Erythroblast (primary cell): ENCODE results near the gene BSDC1.
A peak's percentile ranks its signal among the peaks of the same experiment; 100 is the strongest.
"Not testable (repeated sequence)": the region's sequence is repeated elsewhere in the genome, so short reads cannot be mapped to it uniquely, and the experiment has no call there.

ENCODE experiments used
- DNase-seq, 2 experiments: peaks; one replicate each; lab custom pipeline; 2025; lab: John Stamatoyannopoulos, UW
- GATA1 ChIP-seq: IDR thresholded peaks from 2 replicates; pipeline ENCODE4 v1.6.1; 2011; ENCODE audit warnings: low read depth, mild to moderate bottlenecking, control low read depth, low read length, moderate library complexity
- POLR2A ChIP-seq: IDR thresholded peaks from 2 replicates; pipeline ENCODE4 v1.6.1; 2011; ENCODE audit warnings: mild to moderate bottlenecking, low read length

BSDC1 gene

GRCh38 chr1:32405672-32406467, 11.6 kb upstream of the BSDC1 start:
- DNase-seq, result no peak
- TF ChIP-seq GATA1, result no peak
- TF ChIP-seq POLR2A, result no peak

GRCh38 chr1:32404946-32405345, 10.7 kb upstream of the BSDC1 start:
- TF ChIP-seq GATA1, result no peak
- no peak for TF ChIP-seq POLR2A
- DNase-seq, result no peak

GRCh38 chr1:32400876-32401631, 6.8 kb upstream of the BSDC1 start:
- no peak for TF ChIP-seq GATA1
- no peak for TF ChIP-seq POLR2A
- DNase-seq, result peak; percentile 58 to 80

- peak in 1 of 2 experiments; percentile 14 for DNase-seq
Observed at GRCh38 chr1:32399843-32400242, 5.6 kb upstream of the BSDC1 start.

GRCh38 chr1:32398401-32398800, 4.2 kb upstream of the BSDC1 start:
- TF ChIP-seq GATA1, result no peak
- no peak for TF ChIP-seq POLR2A
- no peak for DNase-seq

More at GRCh38 chr1:32399843-32400242, 5.6 kb upstream of the BSDC1 start:
- TF ChIP-seq POLR2A (no peak), GATA1 (no peak)

- DNase-seq, result not testable (repeated sequence)
Observed at GRCh38 chr1:32396524-32396923, 2.3 kb upstream of the BSDC1 start.

- no peak for TF ChIP-seq POLR2A
- TF ChIP-seq GATA1, result no peak
- no peak for DNase-seq
Observed at GRCh38 chr1:32394890-32395432, 720 bp upstream of the BSDC1 start.

- peak; percentile 79 to 88 for DNase-seq
- TF ChIP-seq GATA1 (no peak), POLR2A (no peak)
Observed at GRCh38 chr1:32393832-32394140, 455 bp downstream of the BSDC1 start.

- peak; percentile 57 to 74 for DNase-seq
- TF ChIP-seq POLR2A, result no peak
- TF ChIP-seq GATA1, result no peak
Observed at GRCh38 chr1:32393136-32393535, 1.1 kb downstream of the BSDC1 start.

GRCh38 chr1:32392325-32392724, 1.9 kb downstream of the BSDC1 start:
- DNase-seq, result peak; percentile 46 to 63
- no peak for TF ChIP-seq POLR2A
- TF ChIP-seq GATA1, result no peak

GRCh38 chr1:32390904-32391870, 3.1 kb downstream of the BSDC1 start:
- TF ChIP-seq POLR2A (peak; percentile 84), GATA1 (peak; percentile 67)
- peak; percentile 94 to 98 for DNase-seq

- no peak for TF ChIP-seq GATA1
- TF ChIP-seq POLR2A, result no peak
- DNase-seq, result no peak
Observed at GRCh38 chr1:32388641-32389040, 5.6 kb downstream of the BSDC1 start.
